GM21717 (cell line): ENCODE results near the gene LGALS8.
"Not testable (repeated sequence)": the region's sequence is repeated elsewhere in the genome, so short reads cannot be mapped to it uniquely, and the experiment has no call there.

Experiments used
- ATAC-seq: cut with Tn5 transposase; IDR thresholded peaks from one replicate; pipeline ENCODE4 v1.9.1; 2021; ENCODE audit warnings: mild to moderate bottlenecking, moderate library complexity; ENCODE audit not compliant: unreplicated experiment

Gene LGALS8

DNA sequence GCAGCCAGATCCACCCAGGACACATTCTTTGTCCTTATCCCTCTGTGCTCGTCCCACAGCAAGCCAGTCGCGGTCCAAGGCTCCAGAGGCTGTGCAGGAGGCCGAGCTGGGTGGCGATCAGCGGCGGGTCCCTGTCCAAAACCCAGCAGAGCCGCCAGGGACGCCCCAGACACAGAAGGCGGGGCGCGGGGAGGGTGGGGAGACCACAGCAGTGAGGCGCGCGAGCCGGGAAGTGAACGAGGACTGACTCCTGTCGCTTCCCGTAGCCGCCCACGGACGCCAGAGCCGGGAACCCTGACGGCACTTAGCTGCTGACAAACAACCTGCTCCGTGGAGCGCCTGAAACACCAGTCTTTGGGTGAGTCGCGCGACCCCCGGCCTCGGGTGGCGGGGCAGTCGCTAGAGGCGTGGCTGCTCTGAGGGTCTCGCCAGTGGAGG lies at the start of gene LGALS8:
LGALS8 (plus strand) TSS at position 279 of the 438 bp plus-strand sequence. CDS start 2,089 bp downstream, outside the sequence.
- ATAC-seq = peak; percentile 72

DNA sequence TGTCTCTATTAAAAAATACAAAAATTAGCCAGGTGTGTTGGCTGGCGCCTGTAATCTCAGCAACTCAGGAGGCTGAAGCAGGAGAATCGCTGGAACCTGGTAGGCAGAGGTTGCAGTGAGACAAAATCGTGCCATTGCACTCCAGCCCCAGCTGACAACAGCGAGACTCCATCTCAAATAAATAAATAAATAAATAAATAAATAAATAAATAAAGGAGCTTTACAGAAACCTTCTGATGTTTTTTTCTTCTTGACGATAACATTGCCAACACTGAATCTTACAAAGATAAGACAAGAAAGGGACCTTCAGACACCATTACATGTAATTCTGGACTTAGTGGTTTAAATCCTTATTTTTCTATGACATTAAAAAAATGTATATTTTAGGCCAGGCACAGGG lies 47.8 kb upstream of the LGALS8 start:
- no peak for ATAC-seq

DNA sequence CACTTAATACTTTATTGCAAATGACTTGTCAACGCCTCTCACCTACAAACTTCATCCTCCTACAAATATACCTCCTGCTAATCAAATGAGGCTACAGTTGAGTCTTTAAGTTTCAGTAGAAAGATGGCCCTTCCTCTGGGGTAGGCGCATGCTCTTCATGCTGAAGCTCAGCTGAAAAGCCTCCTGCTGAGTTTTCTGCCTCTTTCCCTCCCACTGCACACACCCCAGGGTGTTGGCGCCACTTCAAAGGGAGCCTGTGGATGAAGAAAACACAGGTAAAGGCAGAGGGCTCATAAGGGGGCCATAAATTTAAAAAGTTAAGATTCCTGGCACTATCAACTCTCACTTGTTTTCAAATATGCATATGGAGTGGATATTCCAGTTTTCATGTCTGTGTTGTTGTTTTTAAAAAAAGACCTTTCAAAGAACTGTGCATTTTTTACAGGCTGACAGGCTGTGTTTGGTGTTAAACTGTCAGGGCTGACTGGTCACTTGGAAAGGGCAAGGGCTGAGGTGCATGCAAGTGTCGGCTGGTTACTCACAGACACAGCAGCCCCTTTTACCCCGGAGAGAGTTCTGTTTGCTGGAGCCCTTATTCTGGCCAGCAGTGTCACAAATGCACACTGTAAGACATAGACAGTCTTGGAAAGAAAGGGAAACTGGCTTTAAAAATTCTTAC lies 42.9 kb upstream of the LGALS8 start:
- no peak for ATAC-seq

DNA sequence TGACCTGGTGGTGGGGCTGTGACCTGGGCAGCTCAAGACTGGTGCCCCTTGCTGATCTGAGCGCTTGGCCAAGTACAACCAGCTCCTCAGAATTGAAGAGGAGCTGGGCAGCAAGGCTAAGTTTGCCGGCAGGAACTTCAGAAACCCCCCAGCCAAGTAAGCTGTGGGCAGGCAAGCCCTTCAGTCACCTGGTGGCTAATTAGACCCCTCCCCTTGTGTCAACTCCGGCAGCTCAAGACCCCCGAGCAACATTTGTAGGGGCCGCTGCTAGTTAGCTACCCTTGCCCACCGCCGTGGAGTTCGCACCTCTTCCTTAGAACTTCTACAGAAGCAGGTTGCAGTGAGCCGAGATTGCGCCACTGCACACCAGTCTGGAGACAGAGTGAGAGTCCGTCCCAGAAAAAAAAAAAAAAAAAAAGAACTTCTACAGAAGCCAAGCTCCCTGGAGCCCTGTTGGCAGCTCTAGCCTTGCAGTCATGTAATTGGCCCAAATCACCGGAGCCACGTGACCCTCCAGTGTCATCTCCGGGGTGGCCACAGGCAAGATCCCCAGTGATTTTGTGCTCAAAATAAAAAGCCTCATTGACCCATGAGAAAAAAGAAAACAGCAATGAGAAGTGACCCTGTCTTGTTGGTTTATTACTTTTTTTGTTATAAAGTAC lies 39.3 kb upstream of the LGALS8 start:
- no peak for ATAC-seq

DNA sequence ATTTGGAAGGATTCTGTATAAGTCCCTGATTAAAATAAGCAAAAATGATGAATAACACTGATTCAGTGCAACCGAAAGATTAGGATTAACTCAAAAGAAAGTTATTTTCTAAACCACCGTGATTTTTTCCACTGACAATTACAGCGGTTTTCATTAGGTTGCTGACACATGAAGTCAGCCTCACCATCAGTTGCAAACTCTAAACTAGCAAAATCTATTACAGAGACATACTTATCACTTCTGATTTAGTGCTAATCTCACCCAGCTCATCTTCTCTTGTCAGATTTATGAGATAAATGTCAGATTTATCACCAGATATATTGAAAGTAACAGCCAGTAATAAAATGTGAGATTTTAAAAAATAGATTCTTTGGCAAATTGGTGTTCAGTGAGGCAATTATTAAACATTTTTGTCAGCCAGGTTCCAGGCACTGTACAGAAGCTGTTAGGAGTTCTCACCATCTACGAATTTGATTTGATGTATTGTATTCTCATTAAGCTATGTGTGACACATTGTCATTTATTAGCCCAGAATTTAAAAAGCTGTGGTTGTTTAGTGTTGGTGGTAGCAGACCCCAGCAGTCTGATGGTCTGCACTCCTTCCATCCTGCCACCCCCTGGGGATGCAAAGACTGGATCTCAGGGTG lies 37.3 kb upstream of the LGALS8 start:
- no peak for ATAC-seq

DNA sequence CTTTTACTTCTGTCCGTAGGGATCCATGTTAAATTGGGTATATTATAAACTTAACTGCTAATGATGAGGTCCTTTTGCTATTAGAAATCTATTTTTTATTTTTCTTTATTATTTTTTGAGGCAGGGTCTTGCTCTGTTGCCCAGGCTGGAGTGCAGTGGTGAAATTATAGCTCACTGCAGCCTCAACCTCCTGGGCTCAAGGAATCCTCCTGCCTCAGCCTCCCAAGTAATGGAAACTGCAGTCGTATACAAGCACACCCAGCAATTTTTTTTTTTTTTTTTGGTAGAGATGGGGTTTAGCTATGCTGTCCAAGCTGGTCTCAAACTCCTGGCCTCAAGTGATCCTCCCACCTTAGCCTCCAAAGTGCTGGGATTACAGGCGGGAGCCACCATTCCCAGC lies 34.6 kb upstream of the LGALS8 start:
- ATAC-seq = not testable (repeated sequence)

DNA sequence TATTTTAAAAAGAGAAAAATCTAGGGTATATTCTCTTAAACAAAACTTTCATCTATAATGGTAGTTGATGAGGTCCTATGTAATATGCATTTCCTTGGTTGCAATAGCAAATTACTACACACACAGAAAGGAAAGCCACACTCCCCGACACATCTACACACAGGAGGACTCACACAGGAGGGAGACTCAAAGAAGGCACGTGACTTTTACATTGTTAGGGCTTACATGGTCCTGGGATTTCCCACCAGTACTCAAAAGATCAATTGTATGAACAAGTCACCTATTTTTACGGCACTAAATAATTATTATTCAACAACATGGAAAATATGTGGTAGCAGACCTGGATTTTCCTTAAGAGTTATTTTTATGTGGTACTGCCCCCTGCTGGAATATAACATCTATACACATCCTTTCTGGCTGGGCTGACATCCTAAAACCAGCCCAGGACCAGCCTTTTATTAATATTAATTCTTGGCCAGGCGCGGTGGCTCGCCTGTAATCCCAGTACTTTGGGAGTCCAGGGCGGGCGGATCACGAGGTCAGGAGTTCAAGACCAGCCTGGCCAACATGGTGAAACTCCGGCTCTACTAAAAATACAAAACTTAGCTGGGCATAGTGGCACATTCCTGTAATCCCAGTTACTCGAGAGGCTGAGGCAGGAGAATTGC lies 33.9 kb upstream of the LGALS8 start:
- ATAC-seq = no peak

DNA sequence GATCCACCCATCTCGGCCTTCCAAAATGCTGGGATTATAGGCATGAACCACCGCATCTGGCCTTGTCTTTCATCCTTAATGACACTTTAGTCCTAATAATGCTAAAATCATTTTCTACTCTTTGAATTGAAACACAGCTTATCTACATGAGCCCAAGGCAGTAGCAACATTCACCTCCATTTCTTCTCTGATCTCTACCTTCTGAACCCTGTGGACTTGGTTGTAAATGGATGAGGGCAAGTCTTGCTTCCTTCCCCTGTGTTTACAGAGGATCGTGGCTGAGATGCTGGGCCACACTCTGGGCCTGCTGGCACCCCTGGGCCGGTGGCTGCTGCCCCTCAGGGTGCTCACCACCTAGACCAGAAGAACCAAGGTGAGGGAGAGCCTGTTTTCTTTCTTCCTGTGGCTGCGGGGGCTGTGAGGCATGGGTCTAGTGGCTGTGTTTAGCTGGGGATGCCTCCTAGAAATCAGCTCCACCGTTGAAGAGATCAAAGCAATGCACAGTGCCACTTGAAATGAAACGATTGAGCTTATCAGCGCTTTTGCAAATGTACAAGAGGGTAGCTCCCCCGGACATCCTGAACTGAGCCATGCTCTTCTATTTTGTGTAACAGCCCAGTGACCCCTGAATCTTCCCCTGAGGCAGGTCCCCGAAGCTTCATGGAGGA lies 32.2 kb upstream of the LGALS8 start:
- no peak for ATAC-seq

DNA sequence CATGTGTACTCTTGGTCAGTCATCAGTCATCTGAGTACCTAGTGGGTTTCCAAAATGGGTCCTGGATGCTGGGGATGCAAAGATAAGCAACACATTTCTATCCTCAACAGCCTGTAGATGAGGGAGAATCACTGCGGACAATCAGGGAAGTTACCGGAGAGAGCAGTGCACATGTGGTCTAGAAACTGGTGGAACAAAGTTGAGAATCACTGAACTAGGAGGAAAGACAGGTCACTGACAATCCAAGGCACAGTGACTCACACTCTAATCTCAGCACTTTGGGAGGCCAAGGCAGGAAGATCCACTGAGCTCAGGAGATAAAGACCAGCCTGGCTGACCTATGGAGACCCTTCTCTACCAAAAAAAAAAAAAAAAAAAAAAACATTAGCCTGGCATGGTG lies 31.4 kb upstream of the LGALS8 start:
- no peak for ATAC-seq

DNA sequence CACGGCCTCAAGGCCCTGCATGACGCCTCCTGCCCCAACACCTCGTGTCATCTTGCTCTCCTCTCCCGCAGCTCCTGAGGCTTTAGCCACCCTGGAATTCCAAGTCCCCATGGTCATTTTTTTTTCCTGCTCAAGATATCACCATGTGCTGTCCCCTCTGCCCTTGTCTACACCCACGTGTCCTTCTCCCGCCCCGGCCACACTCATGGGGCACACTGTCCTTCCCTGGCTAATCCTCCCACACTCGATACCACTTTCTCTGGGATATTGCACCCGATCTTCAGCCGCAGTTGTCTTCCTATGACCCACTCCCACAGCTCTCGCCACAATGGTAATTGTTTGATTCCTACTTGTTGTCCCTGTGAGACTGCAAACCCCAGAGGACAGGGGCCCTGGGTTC lies 29.7 kb upstream of the LGALS8 start:
- no peak for ATAC-seq

DNA sequence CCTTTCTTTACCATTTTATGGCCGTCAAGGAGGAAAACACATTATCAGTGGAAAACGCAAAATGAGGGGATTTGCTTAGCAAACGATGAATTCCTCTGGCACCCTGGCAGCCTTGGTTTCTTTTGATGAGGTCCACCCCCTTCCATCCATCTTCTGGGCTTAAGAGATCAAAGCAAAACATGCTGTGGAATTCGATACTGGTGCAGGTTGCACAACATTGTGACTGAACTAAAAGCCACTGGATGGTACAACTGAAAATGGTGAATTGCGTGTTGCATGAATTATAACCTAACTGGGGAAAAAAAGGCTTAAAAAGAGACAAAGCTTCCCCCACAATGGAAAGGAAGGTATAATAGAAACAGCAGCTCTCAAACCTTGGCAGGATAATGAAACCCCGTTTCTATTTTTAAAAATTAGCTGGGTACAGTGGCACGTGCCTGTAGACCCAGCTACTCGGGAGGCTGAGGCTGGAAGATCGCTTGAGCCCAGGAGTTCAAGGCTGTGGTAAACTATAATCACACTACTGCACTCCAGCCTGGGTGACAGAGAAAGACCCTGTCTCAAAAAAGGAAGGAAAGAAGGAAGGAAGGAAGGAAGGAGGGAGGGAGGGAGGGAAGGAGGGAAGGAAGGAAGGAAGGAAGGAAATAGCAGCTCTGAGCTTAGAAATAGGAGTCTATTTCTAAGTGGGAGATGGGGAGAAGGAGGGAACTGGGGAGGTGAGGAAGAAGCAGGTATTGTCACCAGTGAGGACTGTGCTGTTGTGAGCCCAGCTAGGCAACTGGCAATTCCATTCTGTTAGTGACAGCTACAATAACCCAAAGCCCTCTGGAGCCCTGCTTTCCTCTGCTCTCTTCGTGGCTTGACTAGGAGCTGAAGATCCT lies 29.0 kb upstream of the LGALS8 start:
- no peak for ATAC-seq

DNA sequence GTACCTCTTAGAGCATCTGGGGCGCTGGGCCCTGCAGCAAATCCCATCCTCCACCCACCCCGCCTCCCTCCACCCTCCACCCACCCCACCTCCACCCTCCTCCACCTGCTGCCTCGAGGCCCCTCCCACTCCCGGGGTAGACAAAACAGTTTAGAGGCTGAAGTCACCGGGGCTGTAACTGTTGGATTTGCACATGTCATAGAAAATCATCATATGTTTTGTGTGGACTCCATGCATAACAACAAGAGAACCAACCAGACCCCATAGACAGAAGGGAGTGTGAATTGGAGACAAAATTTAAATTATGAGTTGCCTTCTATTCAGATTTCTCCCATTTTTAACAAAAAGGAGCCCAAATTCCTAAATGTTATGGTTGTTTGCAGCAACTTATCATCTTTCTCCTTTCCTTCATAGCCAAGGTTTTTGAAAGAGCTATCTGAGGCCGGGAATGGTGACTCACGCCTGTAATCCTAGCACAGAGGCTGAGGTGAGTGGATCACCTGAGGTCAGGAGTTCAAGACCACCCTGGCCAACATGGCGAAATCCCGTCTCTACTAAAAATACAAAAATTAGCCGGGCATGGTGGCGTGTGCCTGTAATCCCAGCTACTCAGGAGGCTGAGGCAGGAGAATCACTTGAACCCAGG lies 28.2 kb upstream of the LGALS8 start:
- ATAC-seq = no peak

DNA sequence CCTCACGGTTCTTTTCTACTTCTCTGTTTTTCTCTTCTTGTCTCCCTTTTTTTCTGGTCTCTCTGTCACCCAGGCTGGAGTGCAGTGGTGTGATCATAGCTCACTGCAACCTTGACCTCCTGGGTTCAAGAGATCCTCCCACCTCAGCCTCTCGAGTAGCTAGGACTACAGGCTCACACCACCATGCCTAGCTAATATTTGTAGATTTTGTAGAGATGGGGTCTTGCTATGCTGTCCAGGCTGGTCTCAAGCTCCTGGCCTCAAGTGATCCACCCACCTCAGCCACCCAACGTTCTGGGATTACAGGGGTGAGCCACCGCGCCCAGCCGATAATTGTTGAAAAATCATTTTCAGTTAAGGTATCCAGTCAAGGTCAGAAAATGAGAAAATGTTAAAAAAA lies 25.9 kb upstream of the LGALS8 start:
- ATAC-seq = no peak

DNA sequence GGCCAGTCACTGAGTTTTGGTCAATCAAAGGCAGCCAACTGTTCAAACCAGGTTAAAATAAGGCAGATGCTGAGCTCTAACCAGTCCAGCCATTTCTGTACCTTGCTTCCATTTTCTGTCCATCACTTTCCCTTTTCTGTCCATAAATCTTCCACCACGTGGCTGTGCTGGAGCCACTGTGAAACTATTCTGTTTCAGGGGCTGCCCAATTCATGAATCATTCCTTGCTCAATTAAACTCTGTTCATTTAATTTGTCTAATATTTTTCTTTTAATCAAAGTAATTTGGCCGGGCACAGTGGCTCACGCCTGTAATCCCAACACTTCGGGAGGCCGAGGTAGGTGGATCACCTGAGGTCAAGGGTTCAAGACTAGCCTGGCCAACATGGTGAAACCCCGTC lies 22.7 kb upstream of the LGALS8 start:
- ATAC-seq = no peak

DNA sequence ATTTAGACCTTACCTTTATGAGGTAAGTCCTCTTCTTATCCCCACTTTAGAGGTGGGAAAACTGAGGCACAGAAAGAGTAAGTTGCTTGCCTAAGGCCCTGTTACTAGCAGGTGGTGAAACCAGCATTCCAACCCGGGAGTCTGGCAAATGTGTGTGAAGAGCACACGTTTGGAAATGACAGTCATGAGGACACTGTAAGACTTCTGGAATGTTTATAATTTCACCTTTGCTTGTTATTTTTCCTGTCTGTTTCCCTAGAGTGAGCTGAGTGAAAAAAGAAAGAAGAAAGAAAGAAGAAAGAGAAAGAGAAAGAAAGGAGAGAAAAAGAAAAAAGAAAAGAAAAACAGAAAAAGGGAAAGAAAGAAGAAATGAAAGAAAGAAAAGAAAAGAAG lies 21.2 kb upstream of the LGALS8 start:
- no peak for ATAC-seq

DNA sequence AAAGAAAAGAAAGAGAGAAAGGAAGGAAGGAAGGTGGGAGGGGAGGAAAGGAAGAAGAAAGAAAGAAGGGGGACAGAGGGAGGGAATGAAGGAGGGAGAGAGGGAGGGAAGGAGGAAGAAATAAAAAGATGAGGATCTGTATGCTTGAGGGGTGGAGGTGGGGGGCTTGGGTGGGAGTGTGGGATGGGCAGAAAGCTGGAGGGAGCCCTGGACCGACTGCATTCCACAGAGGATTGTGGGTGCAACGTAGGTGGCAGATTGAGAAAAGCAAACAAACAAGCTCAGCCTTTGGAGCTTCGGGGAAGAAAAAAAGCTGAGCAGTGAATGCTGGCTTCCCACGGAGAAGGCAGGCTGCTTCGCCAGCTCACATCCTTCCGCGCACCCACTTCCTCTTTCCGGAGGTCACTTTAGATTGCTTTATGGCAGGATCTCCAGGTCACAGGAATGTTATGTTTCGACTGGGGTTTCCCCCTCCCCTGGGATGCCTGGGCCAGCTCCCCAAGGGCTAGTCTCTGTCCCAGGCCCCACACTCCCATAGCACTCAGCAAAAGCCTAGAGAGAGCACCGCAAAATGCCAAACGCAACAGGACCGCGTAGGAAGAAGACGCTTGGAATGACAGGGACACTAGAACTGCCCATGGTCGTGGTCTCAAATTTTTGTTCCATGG lies 20.7 kb upstream of the LGALS8 start:
- no peak for ATAC-seq

DNA sequence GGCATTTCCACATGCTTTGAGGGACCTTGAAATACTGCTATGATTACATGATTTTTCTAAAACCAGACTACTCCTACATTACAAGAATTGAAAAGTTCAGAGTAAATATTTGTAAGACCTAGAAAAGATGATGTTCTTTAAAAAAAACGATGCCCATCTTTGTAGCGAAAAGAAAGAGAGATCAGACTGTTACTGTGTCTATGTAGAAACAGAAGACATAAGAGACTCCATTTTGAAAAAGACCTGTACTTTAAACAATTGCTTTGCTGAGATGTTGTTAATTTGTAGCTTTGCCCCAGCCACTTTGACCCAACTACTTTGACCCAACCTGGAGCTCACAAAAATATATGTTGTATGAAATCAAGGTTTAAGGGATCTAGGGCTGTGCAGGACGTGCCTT lies 19.4 kb upstream of the LGALS8 start:
- ATAC-seq = not testable (repeated sequence)

DNA sequence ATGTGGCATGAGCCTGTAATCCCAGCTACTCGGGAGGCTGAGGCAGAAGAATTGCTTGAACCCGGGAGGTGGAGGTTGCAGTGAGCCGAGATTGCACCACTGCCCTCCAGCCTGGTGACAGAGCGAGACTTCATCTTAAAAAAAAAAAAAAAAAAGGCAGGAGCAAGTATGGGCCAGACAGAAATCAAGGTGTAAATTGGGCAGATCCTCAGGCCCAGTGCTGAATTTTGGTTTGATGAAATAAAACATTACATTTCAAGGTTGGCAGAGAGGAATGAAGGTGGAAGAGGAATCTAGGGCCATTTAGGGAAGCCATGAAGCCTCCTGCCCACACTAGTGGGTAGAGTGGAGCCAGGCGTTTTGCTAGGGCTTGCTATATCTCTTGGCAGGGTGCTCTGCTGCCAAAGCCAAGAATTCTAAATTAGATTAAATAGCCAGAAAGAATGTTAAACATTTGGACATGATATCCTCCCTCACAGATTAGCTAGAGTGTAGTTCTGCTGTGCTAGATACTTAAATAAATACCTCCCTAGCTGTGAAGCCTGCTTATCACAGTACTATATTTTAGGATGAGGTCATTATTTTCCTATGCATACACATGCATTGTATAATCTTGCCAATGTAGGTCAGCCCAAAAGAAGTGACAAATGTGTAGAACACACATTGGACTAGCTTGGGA lies 16.6 kb upstream of the LGALS8 start:
- no peak for ATAC-seq
